A549 (cell line): ENCODE measurements around the gene YLPM1.

Source experiments
- BHLHE40 ChIP-seq: IDR thresholded peaks from 2 replicates; pipeline ENCODE4 v1.6.1; 2012; ENCODE audit warnings: low read depth, low read length, inconsistent platforms
- CTCF ChIP-seq: fragments of >200 bp; sonication (Bioruptor Twin); formaldehyde crosslinking; IDR thresholded peaks from 3 replicates; pipeline ENCODE4 v1.5.1; 2016
- MAZ ChIP-seq: fragments of 150-350 bp; IDR thresholded peaks from 2 replicates; pipeline ENCODE4 v1.6.1; 2014; ENCODE audit warnings: antibody characterized with exemption, low read depth, low read length, borderline replicate concordance
- NR3C1 ChIP-seq: fragments of >200 bp; sonication (Bioruptor Twin); formaldehyde crosslinking; IDR thresholded peaks from 3 replicates; pipeline ENCODE4 v1.6.1; 2017
- SREBF2 ChIP-seq: fragments of 450-650 bp; IDR thresholded peaks from 2 replicates; pipeline ENCODE4 v1.6.1; 2014; ENCODE audit warnings: mild to moderate bottlenecking, moderate library complexity
- ZFP36 ChIP-seq: fragments of 450-650 bp; IDR thresholded peaks from 2 replicates; pipeline ENCODE4 v1.6.1; 2014; ENCODE audit warnings: borderline replicate concordance; ENCODE audit not compliant: partially characterized antibody

GRCh38 chr14:74816124-74816523, 53.0 kb downstream of the YLPM1 start:
- TF ChIP-seq NR3C1, result no peak
- TF ChIP-seq SREBF2, result no peak
- TF ChIP-seq CTCF, result no peak
- no peak for TF ChIP-seq MAZ
- no peak for TF ChIP-seq ZFP36
- no peak for TF ChIP-seq BHLHE40
